RPMI7951 (cell line): ENCODE results near the gene VSIG4. TPM values are rescaled to one million over a fixed set of nuclear protein-coding genes. Genes with fewer than 3 reads are reported as not detected.

Experiments
- DNase-seq: peaks from one replicate; pipeline ENCODE4 v3.0.0-alpha.2; 2012; ENCODE audit warnings: low read depth
- total RNA-seq: library from RNA; depleted of rRNA; stranded (reverse); fragments of >200 nt; shearing (Covaris generic); gene quantifications from 2 replicates; pipeline ENCODE4 v1.2.3, GENCODE V29; 2014

VSIG4 gene
- total RNA-seq, 1 experiment from 2014 or later: not detected

DNA sequence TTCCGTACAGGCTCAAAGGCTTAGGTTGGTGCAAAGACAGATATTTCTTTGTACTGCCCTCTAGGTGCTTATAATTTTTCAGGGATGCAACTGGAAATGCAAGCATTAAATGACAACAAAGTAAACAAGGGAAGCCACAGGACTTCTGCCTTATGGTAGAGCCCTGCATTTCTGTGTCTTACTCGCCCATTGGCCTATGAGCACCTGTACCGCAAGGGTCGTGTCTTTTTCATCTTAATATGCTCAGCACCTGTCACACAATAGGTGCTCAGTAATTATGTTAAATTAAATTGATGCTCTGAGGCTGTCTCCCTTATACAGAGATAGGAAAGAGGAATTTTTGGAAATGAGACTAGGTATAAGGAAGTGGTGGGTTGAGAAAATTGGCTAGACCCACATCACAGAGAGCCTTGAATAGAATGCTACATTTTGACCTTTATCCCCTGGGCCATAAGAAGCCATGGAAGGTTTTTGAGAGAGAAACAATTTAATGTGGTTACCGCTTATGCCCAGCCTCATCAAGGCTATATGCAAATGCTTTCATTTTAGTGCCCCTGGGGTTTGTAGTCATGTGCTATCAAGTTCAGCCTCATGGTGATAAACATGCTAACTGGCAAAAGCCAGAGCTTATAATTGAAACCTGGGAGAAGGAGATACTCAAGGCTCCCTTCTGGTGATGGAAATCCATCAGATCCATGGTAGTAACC is 16.3 kb downstream of the VSIG4 start:
- DNase-seq: no peak

DNA sequence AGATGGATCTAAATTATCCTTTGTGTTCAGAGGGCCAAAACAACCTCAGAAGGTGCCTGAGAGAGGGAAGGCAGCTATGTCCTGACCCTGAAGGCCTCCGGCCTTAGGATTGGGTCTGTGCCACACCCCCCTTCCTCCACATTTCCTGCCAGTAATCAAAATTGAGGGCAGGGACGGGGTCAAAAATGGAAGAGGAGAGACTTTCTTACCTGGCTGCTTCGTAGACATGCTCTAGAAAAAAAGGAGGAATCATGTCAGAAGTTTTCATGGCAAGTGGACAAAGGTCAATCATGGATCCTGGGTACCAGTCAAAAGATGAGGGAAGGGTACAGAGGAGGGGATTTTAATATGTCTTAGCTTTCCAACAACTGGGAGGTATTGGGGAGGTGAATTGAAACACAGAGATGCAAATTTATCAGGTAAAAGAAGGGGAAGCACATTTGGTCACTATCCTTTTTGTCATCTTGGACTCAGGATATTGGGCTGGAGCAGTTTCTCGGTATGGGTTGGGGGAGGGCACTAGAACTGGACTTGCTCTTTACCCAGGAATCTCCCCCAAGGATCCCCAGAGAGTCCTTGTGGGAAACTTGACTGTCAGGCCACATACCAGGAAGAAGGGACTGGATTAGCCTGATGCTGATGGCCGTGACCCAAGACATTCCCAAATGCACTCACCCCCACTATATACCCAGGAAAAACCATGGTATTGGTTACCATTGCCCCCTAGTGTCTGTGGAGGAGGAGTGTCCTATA is 17.1 kb downstream of the VSIG4 start:
- peak; percentile 1 for DNase-seq

DNA sequence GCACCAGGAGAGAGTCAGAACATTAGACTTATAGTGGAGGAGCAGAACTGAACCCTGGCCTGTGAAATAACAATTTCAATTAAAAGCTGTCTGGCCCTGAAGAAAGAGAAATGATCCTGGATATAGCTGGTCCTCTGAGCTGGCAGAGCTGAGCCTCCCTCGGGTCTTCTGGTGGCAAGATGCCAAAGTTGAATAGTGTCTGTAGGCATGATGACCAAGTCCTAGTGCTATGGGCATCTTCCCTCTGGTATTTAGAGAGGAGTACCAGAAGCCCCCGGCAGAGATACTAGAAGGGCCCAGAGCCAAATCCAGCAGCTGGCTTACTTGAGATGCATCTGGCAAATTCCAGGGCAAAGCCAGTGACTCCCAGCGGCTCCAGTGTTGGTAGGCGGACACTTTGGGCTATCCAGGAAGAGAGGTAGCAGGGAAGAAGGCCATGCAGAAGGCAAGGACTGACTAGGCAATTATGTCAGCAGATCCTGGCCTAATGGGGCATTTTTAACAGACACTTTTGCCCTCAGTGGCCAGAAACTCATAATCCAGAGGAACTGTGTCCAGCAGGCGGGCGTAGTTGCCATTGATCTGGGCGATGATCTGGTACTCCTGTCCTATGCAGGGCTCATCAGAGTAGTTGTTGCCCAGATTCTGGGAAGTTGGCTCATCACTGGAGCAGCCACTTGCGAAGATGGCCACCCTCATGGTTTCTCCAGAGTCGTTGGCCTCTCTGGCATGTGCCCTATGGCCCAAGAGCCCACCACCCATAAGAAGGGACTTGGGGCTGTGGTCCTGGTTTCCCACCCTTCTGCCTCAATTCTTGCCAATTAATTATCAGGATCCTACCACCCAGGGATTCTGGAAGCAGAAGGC is 17.9 kb downstream of the VSIG4 start:
- no peak for DNase-seq

DNA sequence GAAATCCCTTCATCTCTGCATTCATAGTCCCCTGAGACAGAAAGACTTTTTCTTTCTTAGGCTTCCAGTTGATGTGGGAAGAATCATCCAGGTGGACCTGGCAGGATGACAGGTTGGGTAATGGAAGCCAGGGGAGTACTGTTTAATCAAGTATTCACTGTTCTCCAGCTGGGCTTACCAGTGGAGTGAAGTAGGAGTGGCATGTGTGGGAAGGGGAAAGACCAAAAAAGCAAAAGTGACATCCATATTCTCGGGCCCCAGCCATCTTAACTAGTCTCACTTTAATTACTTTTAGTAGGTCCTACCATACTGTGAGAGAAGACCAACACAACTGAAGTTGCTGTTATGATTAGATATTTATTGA is 18.5 kb downstream of the VSIG4 start:
- DNase-seq: no peak

DNA sequence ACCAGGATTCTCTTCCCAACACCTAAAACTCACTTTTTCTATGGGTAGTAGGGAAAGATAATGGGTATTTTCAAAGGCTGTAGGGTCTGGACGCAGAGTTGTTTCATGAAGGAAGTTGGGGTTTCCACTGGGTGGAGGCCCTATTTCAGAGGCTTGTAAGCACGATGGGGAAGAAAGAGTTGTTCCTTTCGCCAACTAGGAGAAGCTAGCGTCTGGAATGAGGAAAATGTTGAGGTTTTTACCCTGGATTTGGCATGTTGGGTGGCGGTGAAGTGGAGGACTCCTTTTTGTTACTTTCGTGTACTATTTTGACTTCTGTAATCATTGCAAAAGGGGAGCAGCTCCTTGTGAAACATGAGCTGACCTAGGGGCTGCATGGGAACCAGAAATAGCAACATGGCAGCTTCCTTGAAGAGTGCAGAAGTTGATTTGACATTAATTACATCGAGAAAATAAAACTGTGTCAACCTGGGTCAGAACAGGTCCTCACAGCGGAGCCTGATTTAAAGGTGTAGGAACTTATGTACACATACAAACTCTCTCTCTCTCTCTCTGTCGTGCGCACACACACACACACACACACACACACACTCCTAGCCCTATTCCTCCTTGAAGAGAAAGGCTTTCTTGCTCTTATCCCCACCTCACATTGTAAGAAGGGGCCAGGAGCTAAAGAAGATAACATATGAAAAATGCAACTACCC is 19.1 kb downstream of the VSIG4 start:
- DNase-seq: no peak

DNA sequence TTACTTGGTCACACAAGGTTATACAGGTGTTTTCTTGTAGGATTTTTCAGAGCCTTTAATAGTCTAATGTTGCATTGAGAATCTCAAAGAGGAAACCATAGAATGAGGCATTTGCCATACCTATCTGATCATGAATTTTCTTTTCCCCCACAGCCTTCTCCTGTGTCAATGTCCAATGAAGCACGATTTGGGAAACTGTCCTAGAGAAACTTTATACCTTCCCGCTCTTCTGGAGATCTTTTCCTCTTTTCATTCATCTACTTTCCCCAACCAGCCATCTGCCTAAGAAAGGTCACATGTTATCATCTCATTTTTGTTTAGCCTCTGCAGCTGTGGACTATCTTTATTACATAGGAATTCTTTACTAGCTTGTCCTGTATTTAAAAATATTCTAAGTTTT is 19.9 kb downstream of the VSIG4 start:
- no peak for DNase-seq

DNA sequence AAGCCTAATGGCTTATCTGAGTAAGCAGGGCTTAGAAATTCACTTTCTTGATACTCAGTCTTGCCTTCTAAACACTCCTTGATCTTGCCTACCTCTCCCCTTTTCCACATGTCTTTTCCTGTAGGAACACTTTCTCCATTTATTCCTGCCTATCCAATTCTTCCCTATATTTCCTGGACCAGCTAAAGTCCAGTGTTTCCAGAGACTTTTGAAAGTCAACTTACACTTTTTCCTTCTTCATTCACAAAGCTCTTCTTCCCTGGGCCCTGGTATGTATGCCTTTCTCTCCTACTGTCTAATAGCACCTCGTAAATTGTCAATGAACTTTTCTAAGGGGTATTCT is 20.6 kb downstream of the VSIG4 start:
- DNase-seq: no peak

DNA sequence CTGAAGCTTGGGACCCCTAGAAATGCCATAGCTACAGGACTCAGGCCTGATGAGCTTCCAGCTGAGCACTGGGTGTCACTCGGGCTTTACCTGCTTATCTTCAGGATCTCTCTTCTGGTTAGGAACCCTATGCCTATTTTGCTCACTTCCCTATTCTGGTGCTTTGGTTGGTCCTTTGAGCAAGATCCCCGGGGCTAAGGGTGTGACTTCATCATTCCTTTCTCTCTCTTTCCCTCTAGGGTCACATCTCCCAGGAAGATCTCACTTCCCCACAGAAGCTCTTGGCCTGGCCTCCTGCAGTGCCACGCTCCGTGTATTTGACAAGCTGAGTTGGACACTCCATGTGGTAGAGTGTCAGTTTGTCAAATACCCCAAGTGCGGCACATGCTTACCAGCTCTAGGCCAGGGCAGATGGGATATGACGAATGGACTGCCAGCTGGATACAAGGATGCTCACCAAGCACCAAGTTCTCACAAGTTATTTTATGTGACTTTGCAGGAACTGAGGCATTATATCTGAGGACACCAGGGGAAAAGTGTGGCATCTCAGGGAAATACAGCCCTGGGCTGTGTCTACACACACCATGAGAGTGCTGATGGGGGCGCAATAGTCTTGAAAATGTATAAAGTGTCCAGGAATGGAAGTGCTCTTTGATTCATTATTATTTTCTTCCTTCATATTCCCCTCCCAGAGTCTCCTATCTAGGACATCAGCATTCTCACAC is 21.1 kb downstream of the VSIG4 start:
- no peak for DNase-seq

DNA sequence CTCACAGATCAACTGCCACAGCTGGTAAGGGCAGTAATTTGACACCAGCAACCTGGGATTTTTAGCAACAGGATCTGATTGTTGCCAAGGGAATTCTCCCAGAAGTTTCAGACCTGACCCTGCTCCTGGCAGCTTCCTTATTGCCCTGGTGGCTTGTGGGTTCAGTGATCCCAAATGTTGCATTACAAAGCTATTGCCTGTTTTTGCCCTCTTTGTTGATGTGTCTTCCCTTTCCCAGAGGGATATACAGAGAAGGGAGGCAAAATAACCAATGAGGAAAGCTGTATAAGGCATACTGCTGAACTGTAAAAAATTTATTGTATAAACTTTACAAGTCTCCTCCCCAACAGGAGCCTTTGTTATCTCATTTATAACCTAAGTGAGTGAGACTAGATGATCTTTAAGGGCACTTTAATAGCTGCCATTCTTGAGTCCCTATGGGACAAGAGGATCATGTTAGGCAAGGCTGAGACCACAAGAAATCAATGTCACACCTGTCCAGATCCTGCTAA is 22.2 kb downstream of the VSIG4 start:
- DNase-seq: no peak

DNA sequence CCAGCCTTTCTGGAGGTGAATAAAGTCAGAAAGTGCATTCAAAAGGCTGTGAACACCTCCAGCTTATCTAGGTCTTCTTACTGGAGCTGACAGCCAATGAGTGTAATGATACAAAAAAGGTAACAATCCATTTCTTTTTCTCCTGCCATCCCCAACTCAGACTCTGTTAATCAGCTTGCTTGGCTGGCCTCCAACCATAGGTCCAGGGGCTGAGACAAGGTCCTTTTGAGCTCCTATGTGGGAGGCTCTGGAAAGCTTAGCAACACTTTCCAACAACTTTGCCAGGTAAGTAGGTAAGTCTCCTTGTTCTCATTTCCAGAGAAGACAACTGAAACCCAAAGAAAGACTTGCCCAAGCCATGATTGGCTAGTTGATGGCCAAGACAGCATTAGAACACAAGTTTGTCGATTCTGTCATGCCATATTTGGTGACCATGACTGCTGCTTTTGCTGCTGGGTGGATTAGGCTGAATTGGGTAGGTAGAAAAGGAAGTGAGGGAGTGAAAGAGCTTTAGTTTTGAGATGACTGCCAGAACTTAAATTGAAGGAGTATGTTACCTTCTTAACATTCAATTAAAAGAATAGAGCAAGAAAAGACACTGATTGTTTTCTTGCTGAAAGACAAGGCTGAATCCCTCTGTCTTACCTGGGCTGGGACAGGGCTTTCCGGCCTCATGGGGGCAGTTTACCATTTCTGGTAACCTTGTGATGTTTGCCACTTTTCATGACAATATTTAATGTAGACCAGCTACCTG is 22.8 kb downstream of the VSIG4 start:
- no peak for DNase-seq

DNA sequence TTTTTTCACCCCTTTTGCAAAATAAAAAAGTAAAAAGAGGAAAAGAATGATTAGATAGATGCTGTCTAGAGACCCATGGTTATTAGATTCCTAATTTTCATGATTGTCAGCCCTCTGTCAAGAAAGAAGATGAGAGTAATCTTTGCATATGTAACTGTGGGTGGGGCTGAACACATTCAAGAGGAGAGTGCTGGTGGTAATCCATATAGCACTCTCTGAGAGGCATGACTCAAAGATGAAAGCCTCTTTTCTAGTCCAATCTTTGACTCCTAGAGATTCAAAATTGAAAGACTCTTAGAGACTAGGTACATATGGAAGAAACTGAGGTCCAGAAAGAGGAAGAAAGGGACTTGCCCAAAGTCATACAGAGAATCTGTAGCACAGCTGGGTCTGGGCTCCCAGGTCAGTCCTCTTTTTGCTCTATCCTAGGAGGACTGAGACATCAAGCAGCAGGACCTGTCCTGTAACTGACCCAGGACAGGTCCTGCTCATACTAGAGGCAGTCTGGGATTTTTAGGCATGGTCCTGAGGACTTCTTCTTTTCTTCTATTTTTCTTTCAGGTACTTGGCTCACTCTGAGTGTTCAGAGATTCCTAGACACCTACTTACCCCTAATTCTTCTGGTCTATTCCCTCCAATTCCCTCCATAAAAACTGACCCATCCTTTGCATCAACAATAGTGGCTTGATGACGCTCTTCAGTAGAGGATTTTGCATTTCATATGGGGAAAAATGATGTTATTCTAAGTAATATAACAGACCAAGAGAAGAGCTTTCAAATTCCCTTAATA is 23.8 kb downstream of the VSIG4 start:
- DNase-seq: no peak

DNA sequence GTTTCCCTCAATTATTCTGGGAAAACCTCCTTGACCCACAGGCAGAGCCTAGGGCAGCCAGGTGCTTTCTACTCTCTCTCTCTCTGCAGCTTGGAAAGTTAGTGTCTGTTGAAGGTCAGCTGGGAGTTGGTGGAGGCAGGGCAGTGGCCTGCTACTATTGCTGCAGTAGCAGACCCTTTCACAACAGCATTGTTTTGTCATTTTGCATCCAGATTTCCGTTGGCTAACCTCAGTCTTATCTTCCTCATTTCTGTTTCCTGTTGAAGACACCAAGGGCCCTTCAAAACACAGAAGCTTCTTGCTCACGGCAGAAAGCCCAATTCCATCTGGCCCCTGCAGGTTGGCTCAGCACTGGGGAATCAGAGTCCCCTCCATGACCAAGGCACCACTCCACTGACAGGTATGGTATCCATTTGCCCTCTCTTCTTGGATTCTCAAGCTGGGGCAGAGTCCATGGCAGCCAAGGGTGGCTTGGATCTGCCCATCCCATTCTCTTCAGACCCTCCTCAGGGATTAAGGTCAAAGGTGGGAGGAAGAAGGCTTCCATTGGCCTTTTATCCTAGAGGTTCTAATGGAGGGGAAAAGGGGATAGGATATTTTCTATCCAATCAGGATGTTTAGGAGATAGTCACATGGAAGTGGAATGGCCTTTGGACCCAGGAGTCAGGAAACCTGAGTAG is 24.6 kb downstream of the VSIG4 start:
- no peak for DNase-seq

DNA sequence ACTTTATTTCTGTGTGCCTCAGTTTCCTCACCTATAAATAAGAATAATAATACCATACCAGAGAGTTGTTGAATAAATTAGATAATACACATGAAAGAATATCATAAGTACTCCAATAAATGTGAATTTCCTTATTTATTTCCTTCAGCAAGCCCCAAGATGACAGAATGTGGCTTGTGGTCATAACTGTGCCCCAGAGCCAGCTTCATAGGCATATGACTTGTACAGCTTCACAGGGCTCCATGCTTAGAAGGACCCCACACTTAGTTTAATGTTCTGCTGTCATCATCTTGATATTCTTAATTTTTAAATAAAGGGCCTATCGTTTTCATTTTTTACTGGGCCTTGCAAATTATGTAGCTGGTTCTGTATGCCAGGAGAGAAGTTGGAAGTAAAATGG is 25.3 kb downstream of the VSIG4 start:
- no peak for DNase-seq

DNA sequence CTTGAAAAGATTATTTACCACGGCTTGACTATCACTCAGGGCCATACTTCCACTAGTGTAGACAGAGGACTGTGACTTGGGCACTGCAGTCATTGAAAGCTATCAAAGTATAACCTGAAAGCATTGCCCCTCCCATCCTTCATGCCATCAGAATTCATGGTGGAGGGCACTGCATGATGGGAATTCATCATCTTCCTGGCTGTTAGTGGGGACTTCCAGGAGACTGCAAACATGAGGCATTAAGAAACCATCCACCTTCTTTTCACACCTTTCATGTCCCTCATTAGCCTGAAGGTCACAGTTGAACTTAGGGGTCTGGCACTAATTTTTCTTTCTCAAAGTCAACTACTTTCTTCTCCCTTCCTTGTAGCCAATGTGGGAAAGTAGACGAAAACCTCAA is 25.8 kb downstream of the VSIG4 start:
- no peak for DNase-seq

DNA sequence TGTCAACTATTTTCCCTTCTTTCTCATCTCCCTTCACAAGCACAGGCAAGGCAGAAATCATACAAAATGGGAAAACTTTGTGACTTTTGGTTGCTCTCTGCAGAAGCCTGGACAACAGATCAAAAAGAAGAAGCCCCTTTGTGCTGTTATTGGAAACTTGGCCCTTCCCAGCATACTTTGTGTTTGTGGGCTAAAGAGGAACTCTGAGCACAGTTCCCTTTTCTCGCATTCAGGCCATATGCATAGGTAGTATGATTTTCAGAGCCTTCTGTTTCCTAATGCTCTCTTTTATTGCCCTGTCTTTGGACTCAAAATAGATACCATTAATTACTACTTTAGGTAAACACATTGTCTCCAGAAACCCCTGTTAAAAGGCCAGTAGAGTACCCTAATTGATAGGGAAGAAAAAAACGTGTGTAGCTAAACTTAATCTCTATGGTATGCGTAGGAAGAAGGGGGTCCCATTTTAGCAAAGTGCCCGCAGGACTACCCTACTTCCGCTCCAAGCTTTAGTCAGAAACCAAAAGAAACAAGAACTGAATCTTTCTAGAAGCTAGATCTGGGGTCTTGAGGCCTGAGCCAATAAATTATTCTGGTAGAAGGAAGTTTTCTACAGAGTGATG is 26.6 kb downstream of the VSIG4 start:
- no peak for DNase-seq

DNA sequence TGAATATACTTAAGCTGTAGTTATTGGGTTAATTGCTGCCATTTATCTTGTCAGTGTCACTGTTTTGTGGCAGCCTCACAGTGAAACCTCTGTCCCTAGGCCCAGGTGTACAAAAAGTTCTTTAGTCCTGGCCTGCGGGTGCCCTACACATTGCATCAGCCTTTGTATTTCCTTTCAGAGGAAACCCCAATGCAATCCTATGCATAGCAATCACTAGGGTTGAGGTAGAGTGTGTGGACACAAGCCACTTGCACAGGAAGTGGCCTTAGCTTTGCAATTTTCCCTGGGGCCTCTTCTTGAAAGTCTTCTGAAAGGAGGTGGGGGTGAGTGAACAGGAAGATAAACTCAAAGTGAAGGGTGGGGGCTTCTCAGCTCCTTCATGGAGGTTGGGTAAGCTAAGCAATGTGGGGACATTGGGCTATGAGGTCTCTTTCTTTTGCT is 27.8 kb downstream of the VSIG4 start:
- DNase-seq: no peak

DNA sequence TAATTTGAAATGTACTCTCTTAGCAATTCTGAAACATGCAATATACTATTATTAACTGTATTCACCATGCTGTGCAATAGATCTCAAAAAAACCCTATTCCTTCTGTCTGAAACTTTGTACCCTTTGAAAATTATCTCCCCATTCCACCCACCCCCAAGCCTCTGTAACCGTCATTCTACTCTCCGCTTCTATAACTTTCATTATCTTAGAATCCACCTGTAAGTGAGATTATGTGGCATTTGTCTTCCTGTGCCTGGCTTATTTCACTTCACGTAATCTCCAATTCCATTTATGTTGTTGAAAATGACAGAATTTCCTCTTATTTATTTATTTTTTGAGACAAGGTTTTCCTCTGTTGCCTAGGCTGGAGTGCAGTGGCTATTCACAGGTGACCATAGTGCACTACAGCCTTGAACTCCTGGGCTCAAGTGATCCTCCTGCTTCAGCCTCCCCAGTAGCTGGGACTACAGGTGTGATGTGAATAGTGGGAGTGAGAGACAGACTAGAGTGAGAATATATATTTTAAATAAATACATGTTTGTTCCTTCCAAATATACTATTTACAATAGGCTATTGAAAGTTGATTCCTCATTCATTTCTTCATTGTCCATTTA is 30.5 kb downstream of the VSIG4 start:
- no peak for DNase-seq

DNA sequence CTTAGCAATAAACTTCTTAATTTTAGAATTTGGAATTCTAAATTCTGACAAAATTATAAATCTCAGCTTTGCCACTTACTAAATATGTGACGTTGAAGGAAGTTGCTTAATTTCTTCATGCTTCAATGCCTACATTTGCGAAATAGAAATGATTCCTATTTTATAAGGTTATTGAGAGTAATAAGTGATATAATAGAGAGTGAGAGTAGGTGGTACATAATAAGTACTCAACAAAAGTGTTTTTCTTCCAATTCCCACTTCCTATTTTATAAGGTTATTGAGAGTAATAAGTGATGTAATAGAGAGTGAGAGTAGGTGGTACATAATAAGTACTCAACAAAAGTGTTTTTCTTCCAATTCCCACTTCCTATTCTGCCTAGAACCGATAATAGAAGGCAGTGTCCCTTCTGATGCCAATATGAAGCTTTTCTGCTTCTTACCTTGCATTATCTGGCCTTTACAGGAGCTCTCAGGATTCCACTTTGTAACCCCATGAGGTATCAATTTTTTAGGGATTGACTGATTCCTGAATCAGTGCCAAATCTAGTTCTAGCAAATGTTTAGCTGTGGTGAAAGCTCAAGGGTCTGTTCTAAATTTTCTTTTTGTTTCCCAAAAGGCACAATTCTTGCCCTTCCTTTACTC is 31.4 kb downstream of the VSIG4 start:
- no peak for DNase-seq
